HL-60 (cell line): ENCODE measurements around the gene MYNN.

Experiments used
- GABPA ChIP-seq: IDR thresholded peaks from 2 replicates; pipeline ENCODE4 v1.6.1; 2012; ENCODE audit warnings: low read depth
- REST ChIP-seq: IDR thresholded peaks from 2 replicates; pipeline ENCODE4 v1.6.1; 2012; ENCODE audit warnings: low read depth; ENCODE audit not compliant: insufficient replicate concordance
- SPI1 ChIP-seq: IDR thresholded peaks from 2 replicates; pipeline ENCODE4 v1.6.1; 2012; ENCODE audit warnings: low read depth, mild to moderate bottlenecking, borderline replicate concordance
- TF ChIP-seq, protein P1 (sequence below): IDR thresholded peaks from one replicate; pipeline ENCODE4 v1.5.1; 2011; ENCODE audit warnings: low read length, control low read depth, inconsistent platforms; ENCODE audit not compliant: insufficient read depth

DNA sequence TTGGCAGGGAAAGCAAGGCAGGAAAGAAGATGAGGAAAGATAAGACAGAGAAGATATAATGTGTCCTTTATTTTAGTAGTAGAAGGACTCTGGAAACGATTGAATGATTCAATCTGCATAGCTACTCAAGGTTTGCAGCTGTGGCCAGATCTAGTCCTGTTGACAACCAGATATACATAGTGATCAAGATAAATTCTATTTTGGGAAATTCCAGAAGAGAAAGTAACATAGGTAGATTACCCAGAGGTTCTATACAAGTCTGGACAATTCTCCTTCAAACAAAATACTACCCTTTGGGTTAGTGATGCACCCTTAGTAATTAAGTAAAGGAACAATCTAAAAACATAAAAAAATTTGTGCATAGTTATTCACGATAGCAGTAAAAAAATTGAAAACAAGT, 17.7 kb upstream of the MYNN start:
- TF ChIP-seq, protein P1, sequence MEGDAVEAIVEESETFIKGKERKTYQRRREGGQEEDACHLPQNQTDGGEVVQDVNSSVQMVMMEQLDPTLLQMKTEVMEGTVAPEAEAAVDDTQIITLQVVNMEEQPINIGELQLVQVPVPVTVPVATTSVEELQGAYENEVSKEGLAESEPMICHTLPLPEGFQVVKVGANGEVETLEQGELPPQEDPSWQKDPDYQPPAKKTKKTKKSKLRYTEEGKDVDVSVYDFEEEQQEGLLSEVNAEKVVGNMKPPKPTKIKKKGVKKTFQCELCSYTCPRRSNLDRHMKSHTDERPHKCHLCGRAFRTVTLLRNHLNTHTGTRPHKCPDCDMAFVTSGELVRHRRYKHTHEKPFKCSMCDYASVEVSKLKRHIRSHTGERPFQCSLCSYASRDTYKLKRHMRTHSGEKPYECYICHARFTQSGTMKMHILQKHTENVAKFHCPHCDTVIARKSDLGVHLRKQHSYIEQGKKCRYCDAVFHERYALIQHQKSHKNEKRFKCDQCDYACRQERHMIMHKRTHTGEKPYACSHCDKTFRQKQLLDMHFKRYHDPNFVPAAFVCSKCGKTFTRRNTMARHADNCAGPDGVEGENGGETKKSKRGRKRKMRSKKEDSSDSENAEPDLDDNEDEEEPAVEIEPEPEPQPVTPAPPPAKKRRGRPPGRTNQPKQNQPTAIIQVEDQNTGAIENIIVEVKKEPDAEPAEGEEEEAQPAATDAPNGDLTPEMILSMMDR: no peak
- TF ChIP-seq GABPA: no peak
- TF ChIP-seq REST: no peak
- TF ChIP-seq SPI1: no peak
